Activated gamma-delta T cell treated with Interleukin-2 at 50 U/mL for 16 hours (primary cell): ENCODE data around the gene RETREG1.
"Not testable (repeated sequence)": the region's sequence is repeated elsewhere in the genome, so short reads cannot be mapped to it uniquely, and the experiment has no call there.

Experiments used
- DNase-seq: peaks from one replicate; pipeline ENCODE4 v3.0.0-alpha.2; 2020

The RETREG1 gene

GRCh38 chr5:16446993-16447392 is 169.8 kb downstream of the RETREG1 start:
- DNase-seq, result no peak

GRCh38 chr5:16437977-16438376 is 178.8 kb downstream of the RETREG1 start:
- no peak for DNase-seq

- not testable (repeated sequence) for DNase-seq
Measured at GRCh38 chr5:16436065-16436682, 180.6 kb downstream of the RETREG1 start.

- no peak for DNase-seq
Measured at GRCh38 chr5:16431490-16431889, 185.3 kb downstream of the RETREG1 start.

- no peak for DNase-seq
Measured at GRCh38 chr5:16430349-16431089, 186.3 kb downstream of the RETREG1 start.

DNA sequence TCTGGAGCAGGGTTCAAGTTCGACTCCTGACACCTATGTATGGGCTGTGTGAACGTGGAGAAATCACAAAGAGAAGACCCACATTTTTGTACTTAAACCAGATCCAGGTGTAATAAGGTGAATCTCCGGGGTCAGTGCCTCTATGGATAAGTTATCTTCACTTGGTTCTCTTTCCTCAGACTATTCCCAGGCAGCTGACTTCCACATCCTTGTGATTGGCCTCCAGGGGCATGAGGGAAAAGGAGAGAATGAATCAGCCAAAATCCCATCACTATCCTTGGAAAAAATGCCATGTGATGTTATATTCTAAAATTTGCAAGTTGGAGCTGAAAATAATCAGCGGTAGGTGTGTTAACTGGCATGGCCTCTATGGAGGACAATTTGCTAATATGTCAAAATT is 188.4 kb downstream of the RETREG1 start:
- no peak for DNase-seq

DNA sequence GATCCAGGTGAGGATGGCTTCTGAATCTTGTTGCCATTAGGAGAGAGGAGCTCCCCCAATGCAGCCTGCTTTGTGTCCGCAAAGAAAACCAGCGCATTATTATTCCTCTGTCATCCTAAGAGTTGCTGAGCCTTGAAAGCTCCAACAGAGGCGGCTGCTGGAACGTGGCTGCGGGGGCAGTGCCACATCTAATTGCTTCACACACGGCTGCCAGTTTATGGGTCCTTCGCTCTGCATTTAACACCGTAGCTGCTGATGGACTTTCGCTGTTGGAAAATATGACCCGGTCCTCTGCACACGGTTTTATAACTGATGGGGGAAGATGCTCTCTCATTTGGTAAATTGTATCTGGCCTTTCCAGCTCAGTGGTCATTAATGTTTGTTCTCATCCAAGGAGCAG is 189.2 kb downstream of the RETREG1 start:
- DNase-seq, result no peak
